Neural cell (in vitro differentiated cells): ENCODE measurements around the gene WFDC2.

Experiments
- EP300 ChIP-seq: fragments of 450-650 bp; conservative IDR thresholded peaks from 2 replicates; pipeline ENCODE4 v1.6.1; 2014; ENCODE audit warnings: antibody characterized with exemption, mild to moderate bottlenecking, moderate library complexity; ENCODE audit not compliant: poor library complexity, severe bottlenecking
- EZH2 ChIP-seq: fragments of 200-600, 300-800 bp; shearing (Covaris generic), sonication (generic); IDR thresholded peaks from 2 replicates; pipeline ENCODE4 v1.6.1; 2014; ENCODE audit warnings: antibody characterized with exemption, low read length, borderline replicate concordance, mild to moderate bottlenecking; ENCODE audit not compliant: insufficient read depth, poor library complexity, severe bottlenecking
- MXI1 ChIP-seq: fragments of 450-650 bp; conservative IDR thresholded peaks from 2 replicates; pipeline ENCODE4 v1.6.1; 2014; ENCODE audit warnings: antibody characterized with exemption, mild to moderate bottlenecking; ENCODE audit not compliant: poor library complexity, severe bottlenecking
- POLR2AphosphoS5 ChIP-seq: IDR thresholded peaks from 2 replicates; pipeline ENCODE4 v1.6.1; 2012
- SMC3 ChIP-seq: fragments of 450-650 bp; conservative IDR thresholded peaks from 2 replicates; pipeline ENCODE4 v1.6.1; 2014; ENCODE audit warnings: antibody characterized with exemption, mild to moderate bottlenecking, moderate library complexity; ENCODE audit not compliant: poor library complexity
- TF ChIP-seq, protein P1 (sequence below): fragments of 450-650 bp; IDR thresholded peaks from 2 replicates; pipeline ENCODE4 v1.5.1; 2014; ENCODE audit warnings: antibody characterized with exemption, mild to moderate bottlenecking, moderate library complexity; ENCODE audit not compliant: poor library complexity, severe bottlenecking
- TF ChIP-seq, protein P2 (sequence below): IDR thresholded peaks from 2 replicates; pipeline ENCODE4 v1.6.1; 2012; ENCODE audit warnings: borderline replicate concordance

DNA sequence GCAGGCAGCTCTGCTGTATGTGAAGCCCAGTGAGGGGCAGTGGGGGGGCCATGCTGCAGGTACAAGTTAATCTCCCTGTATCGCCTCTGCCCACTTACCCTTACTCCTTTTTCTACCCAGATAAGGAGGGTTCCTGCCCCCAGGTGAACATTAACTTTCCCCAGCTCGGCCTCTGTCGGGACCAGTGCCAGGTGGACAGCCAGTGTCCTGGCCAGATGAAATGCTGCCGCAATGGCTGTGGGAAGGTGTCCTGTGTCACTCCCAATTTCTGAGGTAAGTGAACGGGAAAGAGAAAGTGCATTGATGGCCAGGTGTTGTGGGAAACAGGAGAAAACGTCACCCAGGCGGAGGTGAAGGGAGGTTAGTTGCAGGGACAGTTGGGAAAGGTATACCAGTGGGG, 10.3 kb downstream of the WFDC2 start:
- TF ChIP-seq, protein P1, sequence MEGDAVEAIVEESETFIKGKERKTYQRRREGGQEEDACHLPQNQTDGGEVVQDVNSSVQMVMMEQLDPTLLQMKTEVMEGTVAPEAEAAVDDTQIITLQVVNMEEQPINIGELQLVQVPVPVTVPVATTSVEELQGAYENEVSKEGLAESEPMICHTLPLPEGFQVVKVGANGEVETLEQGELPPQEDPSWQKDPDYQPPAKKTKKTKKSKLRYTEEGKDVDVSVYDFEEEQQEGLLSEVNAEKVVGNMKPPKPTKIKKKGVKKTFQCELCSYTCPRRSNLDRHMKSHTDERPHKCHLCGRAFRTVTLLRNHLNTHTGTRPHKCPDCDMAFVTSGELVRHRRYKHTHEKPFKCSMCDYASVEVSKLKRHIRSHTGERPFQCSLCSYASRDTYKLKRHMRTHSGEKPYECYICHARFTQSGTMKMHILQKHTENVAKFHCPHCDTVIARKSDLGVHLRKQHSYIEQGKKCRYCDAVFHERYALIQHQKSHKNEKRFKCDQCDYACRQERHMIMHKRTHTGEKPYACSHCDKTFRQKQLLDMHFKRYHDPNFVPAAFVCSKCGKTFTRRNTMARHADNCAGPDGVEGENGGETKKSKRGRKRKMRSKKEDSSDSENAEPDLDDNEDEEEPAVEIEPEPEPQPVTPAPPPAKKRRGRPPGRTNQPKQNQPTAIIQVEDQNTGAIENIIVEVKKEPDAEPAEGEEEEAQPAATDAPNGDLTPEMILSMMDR = no peak
- TF ChIP-seq, protein P2, sequence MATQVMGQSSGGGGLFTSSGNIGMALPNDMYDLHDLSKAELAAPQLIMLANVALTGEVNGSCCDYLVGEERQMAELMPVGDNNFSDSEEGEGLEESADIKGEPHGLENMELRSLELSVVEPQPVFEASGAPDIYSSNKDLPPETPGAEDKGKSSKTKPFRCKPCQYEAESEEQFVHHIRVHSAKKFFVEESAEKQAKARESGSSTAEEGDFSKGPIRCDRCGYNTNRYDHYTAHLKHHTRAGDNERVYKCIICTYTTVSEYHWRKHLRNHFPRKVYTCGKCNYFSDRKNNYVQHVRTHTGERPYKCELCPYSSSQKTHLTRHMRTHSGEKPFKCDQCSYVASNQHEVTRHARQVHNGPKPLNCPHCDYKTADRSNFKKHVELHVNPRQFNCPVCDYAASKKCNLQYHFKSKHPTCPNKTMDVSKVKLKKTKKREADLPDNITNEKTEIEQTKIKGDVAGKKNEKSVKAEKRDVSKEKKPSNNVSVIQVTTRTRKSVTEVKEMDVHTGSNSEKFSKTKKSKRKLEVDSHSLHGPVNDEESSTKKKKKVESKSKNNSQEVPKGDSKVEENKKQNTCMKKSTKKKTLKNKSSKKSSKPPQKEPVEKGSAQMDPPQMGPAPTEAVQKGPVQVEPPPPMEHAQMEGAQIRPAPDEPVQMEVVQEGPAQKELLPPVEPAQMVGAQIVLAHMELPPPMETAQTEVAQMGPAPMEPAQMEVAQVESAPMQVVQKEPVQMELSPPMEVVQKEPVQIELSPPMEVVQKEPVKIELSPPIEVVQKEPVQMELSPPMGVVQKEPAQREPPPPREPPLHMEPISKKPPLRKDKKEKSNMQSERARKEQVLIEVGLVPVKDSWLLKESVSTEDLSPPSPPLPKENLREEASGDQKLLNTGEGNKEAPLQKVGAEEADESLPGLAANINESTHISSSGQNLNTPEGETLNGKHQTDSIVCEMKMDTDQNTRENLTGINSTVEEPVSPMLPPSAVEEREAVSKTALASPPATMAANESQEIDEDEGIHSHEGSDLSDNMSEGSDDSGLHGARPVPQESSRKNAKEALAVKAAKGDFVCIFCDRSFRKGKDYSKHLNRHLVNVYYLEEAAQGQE = no peak
- TF ChIP-seq POLR2AphosphoS5 = no peak
- no peak for TF ChIP-seq EZH2
- no peak for TF ChIP-seq EP300
- no peak for TF ChIP-seq MXI1
- TF ChIP-seq SMC3 = no peak
